GM12878 (cell line): Measurements from ENCODE around the gene UBASH3B. TPM values are rescaled to one million over a fixed set of nuclear protein-coding genes. Genes with fewer than 3 reads are reported as not detected.

Experiments used
- ATAC-seq: fragments of 200-7000 bp; cut with Tn5 transposase; 3 replicates; pipeline ENCODE4 v1.9.1; 2020; ENCODE audit warnings: mild to moderate bottlenecking, moderate library complexity
- BruUV-seq: library from RNA; stranded (reverse); fragments of 400-500 nt; replicated peaks from 2 replicates; lab custom pipeline; 2021; lab: Mats Ljungman, UMichigan
- CTCF ChIA-PET: fragments of 300-600 bp; sonication (Branson Sonifier 250); formaldehyde crosslinking; extraction: SDS; loops from one replicate; lab custom pipeline; 2021; ENCODE audit warnings: inconsistent platforms; lab: Yijun Ruan, JAX
- POLR2A ChIA-PET: fragments of 350-600 bp; formaldehyde crosslinking; extraction: SDS; loops from one replicate; lab custom pipeline; 2021; ENCODE audit warnings: inconsistent platforms; lab: Charles Lee
- RAD21 ChIA-PET: fragments of 300-600 bp; sonication (Branson Sonifier 250); formaldehyde crosslinking; loops from one replicate; lab custom pipeline; 2023; ENCODE audit warnings: antibody characterized with exemption; ENCODE audit not compliant: unreplicated experiment; lab: Charles Lee
- SMC1A ChIA-PET: fragments of 300-600 bp; sonication (Branson Sonifier 250); formaldehyde crosslinking; loops from one replicate; lab custom pipeline; 2023; ENCODE audit not compliant: unreplicated experiment, uncharacterized antibody; lab: Charles Lee
- DNase-seq: peaks from one replicate; pipeline ENCODE4 v3.0.0-alpha.2; 2011; ENCODE audit warnings: low read depth, low spot score
- FAIRE-seq: peaks from 3 replicates; lab custom pipeline; 2011; peaks lifted over from hg19 to GRCh38; lab: Jason Lieb, UNC
- H2AFZ ChIP-seq: 2 replicates; pipeline ENCODE4 v1.6.0; 2011; ENCODE audit warnings: low read depth, low read length, control low read depth; ENCODE audit not compliant: control insufficient read depth
- H3K27ac ChIP-seq: 2 replicates; pipeline ENCODE4 v1.5.1; 2011; ENCODE audit warnings: control low read depth; ENCODE audit not compliant: control insufficient read depth, insufficient read depth
- H3K27me3 ChIP-seq, 2 experiments: replicated peaks in 1 of 2; 2 replicates each; pipeline versions ENCODE4 v1.6.0 to v1.6.1; 2011; ENCODE audit warnings: low read length in 1 of 2; ENCODE audit not compliant: control insufficient read depth in 2 of 2, insufficient read depth in 2 of 2
- H3K36me3 ChIP-seq, 2 experiments: 2 replicates each; pipeline ENCODE4 v1.5.1; 2011; ENCODE audit warnings: low read length in 1 of 2; ENCODE audit not compliant: control insufficient read depth in 2 of 2, insufficient read depth in 2 of 2
- H3K4me1 ChIP-seq: 2 replicates; pipeline ENCODE4 v1.6.1; 2011; ENCODE audit warnings: mild to moderate bottlenecking, low read length, moderate library complexity, mixed read lengths; ENCODE audit not compliant: control insufficient read depth, insufficient read depth
- H3K4me2 ChIP-seq: 2 replicates; pipeline ENCODE4 v1.6.0; 2011; ENCODE audit warnings: control low read depth; ENCODE audit not compliant: control insufficient read depth, insufficient read depth
- H3K4me3 ChIP-seq: fragments of 200-600 bp; sonication (generic); 2 replicates; pipeline ENCODE4 v1.5.1; 2016
- H3K79me2 ChIP-seq: 2 replicates; pipeline ENCODE4 v1.6.0; 2011; ENCODE audit warnings: low read length; ENCODE audit not compliant: control insufficient read depth, insufficient read depth
- H3K9ac ChIP-seq: 2 replicates; pipeline ENCODE4 v1.8.0; 2011; ENCODE audit warnings: low read length, control low read depth, mixed read lengths; ENCODE audit not compliant: control insufficient read depth, insufficient read depth
- H3K9me3 ChIP-seq: replicated peaks from 3 replicates; pipeline ENCODE4 v1.5.1; 2011; ENCODE audit warnings: mild to moderate bottlenecking, low read length; ENCODE audit not compliant: control insufficient read depth, insufficient read depth
- H4K20me1 ChIP-seq: 2 replicates; pipeline ENCODE4 v1.6.0; 2011; ENCODE audit not compliant: control insufficient read depth, insufficient read depth
- CBX3 ChIP-seq: fragments of 200-600 bp; sonication (generic); IDR thresholded peaks from 2 replicates; pipeline ENCODE4 v1.6.1; 2016; ENCODE audit warnings: low read depth, borderline replicate concordance
- EGR1 ChIP-seq, 2 experiments: IDR thresholded peaks; 1 replicate in 1 of 2; 2 replicates in 1 of 2; pipeline ENCODE4 v1.6.1; 2011 to 2012; ENCODE audit warnings: low read depth in 2 of 2, low read length in 2 of 2, borderline replicate concordance in 1 of 2, mild to moderate bottlenecking in 1 of 2, moderate library complexity in 1 of 2
- ESRRA ChIP-seq: IDR thresholded peaks from 2 replicates; pipeline ENCODE4 v1.6.1; 2012; ENCODE audit warnings: mild to moderate bottlenecking, low read length, improper control_type of control experiment
- FOXM1 ChIP-seq: IDR thresholded peaks from 2 replicates; pipeline ENCODE4 v1.6.1; 2012; ENCODE audit warnings: low read depth, mild to moderate bottlenecking, inconsistent platforms, low read length, moderate library complexity
- HCFC1 ChIP-seq: fragments of 150-350 bp; IDR thresholded peaks from 2 replicates; pipeline ENCODE4 v1.6.1; 2014; ENCODE audit warnings: low read length
- WGBS: methylation state at CpG from one replicate; pipeline ENCODE4 v1.1.6; 2016; ENCODE audit warnings: low lambda C conversion rate; ENCODE audit not compliant: insufficient replicate concordance, insufficient coverage; ENCODE audit errors: missing lambda C conversion rate; 5-methylcytosine and 5-hydroxymethylcytosine counted together
- in situ Hi-C: fragments of 300-500 bp; cut with MboI; formaldehyde crosslinking; loops from 9 replicates; pipeline ENCODE4 v1.14.3; 2018; ENCODE audit warnings: mixed read lengths
- intact Hi-C: fragments of 100-400 bp; cut with micrococcal nuclease; formaldehyde crosslinking; loops from one replicate; pipeline ENCODE4 v1.14.2; 2022; ENCODE audit not compliant: unreplicated experiment
- polyA plus RNA-seq, 11 experiments: library from polyadenylated mRNA; depleted of rRNA in 4 of 11; unstranded in 6 of 11; stranded (reverse) in 5 of 11; fragments of >200 nt; fragmentation: Nextera tagmentation in 4 of 11; fragmentation: Illumina TruSeq in 1 of 11; extraction: Ambion mirVana in 4 of 11; extraction: Trizol in 1 of 11; gene quantifications; 1 replicate in 1 of 11; 2 replicates in 10 of 11; pipeline versions ENCODE4 v1.2.1 to v1.2.3, GENCODE V29; 2011 to 2016; ENCODE audit warnings: inconsistent platforms in 2 of 11, missing spikeins in 2 of 11, low read depth in 1 of 11
- total RNA-seq, 4 experiments: library from RNA; depleted of rRNA in 3 of 4; stranded (reverse); fragments of >200 nt in 3 of 4; fragmentation: Illumina TruSeq in 1 of 4; extraction: Trizol in 1 of 4; gene quantifications; 2 replicates each; pipeline versions ENCODE4 v1.2.1 to v1.2.3, GENCODE V29; 2013 to 2021
- TF ChIP-seq, protein P1 (sequence below): IDR thresholded peaks from 2 replicates; pipeline ENCODE4 v1.6.1; 2011; ENCODE audit warnings: low read depth, mild to moderate bottlenecking, low read length, moderate library complexity, borderline replicate concordance; ENCODE audit errors: extremely low read depth

The UBASH3B gene
- total and polyA plus RNA-seq, 10 of the 15 experiments (the other 5 are each of a cell fraction or from before 2014, with no cell fraction given) = 0.18 to 3.3 (median 0.57) TPM

DNA sequence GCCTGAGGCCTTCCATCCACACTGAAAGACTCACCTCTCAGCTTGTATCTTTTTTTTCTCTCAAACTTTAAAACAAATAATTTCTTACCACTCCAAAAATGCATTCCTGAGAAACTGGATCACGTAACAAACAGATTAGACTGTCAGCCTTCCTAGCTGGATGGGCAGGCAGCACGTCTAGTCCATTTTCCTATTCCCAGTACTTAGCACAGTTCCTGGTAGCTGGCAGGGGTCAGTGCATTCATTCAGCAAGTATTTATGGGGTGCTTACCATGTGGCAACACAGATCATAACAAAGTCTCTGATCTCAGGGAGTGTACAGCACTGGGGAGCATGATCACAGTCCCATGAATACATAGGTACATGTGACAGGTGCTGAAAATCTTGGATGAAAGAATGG, 89.6 kb downstream of the UBASH3B start:
- intact Hi-C loops = no loop called here
- no peak overlapping the region for H3K27ac ChIP-seq
- no peak for DNase-seq
- no peaks in the 10 kb centered on the region for H3K9me3 ChIP-seq
- no TSS peak for BruUV-seq
- H2AFZ ChIP-seq = no peak overlapping the region
- no peak overlapping the region for H3K4me2 ChIP-seq
- H3K79me2 ChIP-seq = no peaks in the 10 kb centered on the region
- WGBS = 79% methylated on average over 2 of the region's 2 CpGs
- ATAC-seq = no peak
- H4K20me1 ChIP-seq = no peaks in the 10 kb centered on the region
- POLR2A ChIA-PET = interaction anchor here (0.7 kb wide), 1 partner anchor 9 kb away, joined by 3 read pairs; no protein-coding TSS in a partner anchor
- H3K9ac ChIP-seq = no peak overlapping the region
- TF ChIP-seq FOXM1 (no peak), EGR1 (IDR thresholded peaks at IDR 0.05; ENCODE audit: borderline replicate concordance in 1 of 2, low read depth in 2 of 2, low read length in 2 of 2) (no peak), CBX3 (no peak), ESRRA (no peak), HCFC1 (no peak)
- TF ChIP-seq, protein P1, sequence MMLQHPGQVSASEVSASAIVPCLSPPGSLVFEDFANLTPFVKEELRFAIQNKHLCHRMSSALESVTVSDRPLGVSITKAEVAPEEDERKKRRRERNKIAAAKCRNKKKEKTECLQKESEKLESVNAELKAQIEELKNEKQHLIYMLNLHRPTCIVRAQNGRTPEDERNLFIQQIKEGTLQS = no peak
- RAD21 ChIA-PET = interaction anchor here (0.9 to 1.2 kb wide), 3 partner anchors 11 to 107 kb away, joined by 3 to 5 read pairs (median 3); no protein-coding TSS in a partner anchor
- peaks cover 0 to 2% of the 10 kb centered on the region in 2 experiments; a peak in 1 of 4 replicates for H3K27me3 ChIP-seq
- in situ Hi-C loops = no loop called here
- FAIRE-seq = no peak
- CTCF ChIA-PET = interaction anchor here (1.1 to 5.7 kb wide), 10 partner anchors 10 to 165 kb away, joined by 3 to 38 read pairs (median 4); no protein-coding TSS in a partner anchor
- no peaks in the 10 kb centered on the region for H3K36me3 ChIP-seq
- peaks cover 39% of the 10 kb centered on the region for H3K4me1 ChIP-seq
- SMC1A ChIA-PET = interaction anchor here (1.0 to 3.0 kb wide), 7 partner anchors 9 to 111 kb away, joined by 3 to 30 read pairs (median 8); no protein-coding TSS in a partner anchor
- no peak overlapping the region for H3K4me3 ChIP-seq
